Activated CD4-positive, alpha-beta T cell treated with anti-CD3 and anti-CD28 coated beads for 48 hours (primary cell): ENCODE data around the gene PABPN1L.
"Not testable (repeated sequence)": the region's sequence is repeated elsewhere in the genome, so short reads cannot be mapped to it uniquely, and the experiment has no call there.

Source experiments
- DNase-seq: peaks from one replicate; pipeline ENCODE4 v3.0.0-alpha.2; 2020

PABPN1L gene

GRCh38 chr16:88900662-88901052 lies 34.2 kb upstream of the PABPN1L start:
- DNase-seq, result no peak

GRCh38 chr16:88899901-88900661 lies 33.6 kb upstream of the PABPN1L start:
- DNase-seq, result no peak

GRCh38 chr16:88897696-88898425 lies 31.4 kb upstream of the PABPN1L start:
- no peak for DNase-seq

- DNase-seq, result no peak
These were observed 30.0 kb upstream of the PABPN1L start for GRCh38 chr16:88896238-88897070.

- no peak for DNase-seq
These were observed 28.9 kb upstream of the PABPN1L start for GRCh38 chr16:88895335-88895734.

- no peak for DNase-seq
These were observed 28.3 kb upstream of the PABPN1L start for GRCh38 chr16:88894681-88895300.

GRCh38 chr16:88894266-88894665 lies 27.8 kb upstream of the PABPN1L start:
- DNase-seq, result not testable (repeated sequence)

- DNase-seq, result no peak
These were observed 26.9 kb upstream of the PABPN1L start for GRCh38 chr16:88893127-88893968.

- DNase-seq, result no peak
These were observed 25.6 kb upstream of the PABPN1L start for GRCh38 chr16:88892065-88892464.

- no peak for DNase-seq
These were observed 24.6 kb upstream of the PABPN1L start for GRCh38 chr16:88891083-88891482.

GRCh38 chr16:88889702-88890352 lies 23.4 kb upstream of the PABPN1L start:
- not testable (repeated sequence) for DNase-seq

- DNase-seq, result no peak
These were observed 22.3 kb upstream of the PABPN1L start for GRCh38 chr16:88888461-88889387.

GRCh38 chr16:88888057-88888456 lies 21.6 kb upstream of the PABPN1L start:
- DNase-seq, result no peak

GRCh38 chr16:88886845-88887521 lies 20.5 kb upstream of the PABPN1L start:
- DNase-seq, result no peak

GRCh38 chr16:88886420-88886844 lies 20.0 kb upstream of the PABPN1L start:
- DNase-seq, result no peak

- DNase-seq, result no peak
These were observed 19.3 kb upstream of the PABPN1L start for GRCh38 chr16:88885693-88886280.

GRCh38 chr16:88884569-88885271 lies 18.3 kb upstream of the PABPN1L start:
- no peak for DNase-seq

GRCh38 chr16:88883946-88884345 lies 17.5 kb upstream of the PABPN1L start:
- DNase-seq, result no peak
